ENCODE data around the gene UGT1A8. TPM values are rescaled to one million over a fixed set of nuclear protein-coding genes. Genes with fewer than 3 reads are reported as not detected.
"Not testable (repeated sequence)": the region's sequence is repeated elsewhere in the genome, so short reads cannot be mapped to it uniquely, and the experiment has no call there.

Gene UGT1A8
- total RNA-seq, 1 experiment from 2014 or later, result not detected

DNA sequence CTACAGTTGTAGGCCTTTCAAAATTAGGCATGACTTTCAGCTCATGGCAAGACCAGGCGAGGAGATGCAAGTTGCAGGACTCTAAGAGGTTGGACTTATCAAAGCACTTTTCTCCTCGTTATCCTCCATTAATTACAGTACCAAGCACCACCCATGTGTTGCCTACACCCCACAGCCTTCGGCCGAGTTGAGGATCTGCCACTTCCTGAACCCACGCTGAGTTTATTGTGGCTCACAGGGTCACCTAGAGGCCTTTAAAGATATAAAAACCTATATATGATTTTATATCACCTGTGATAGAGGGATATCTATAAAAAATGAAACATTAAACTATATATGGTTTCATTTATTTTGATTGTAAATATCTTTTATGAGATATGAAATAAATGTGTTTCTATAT is 21.4 kb downstream of the UGT1A8 start:
- DNase-seq (ENCODE audit: extremely low read depth, low read depth), result no peak

DNA sequence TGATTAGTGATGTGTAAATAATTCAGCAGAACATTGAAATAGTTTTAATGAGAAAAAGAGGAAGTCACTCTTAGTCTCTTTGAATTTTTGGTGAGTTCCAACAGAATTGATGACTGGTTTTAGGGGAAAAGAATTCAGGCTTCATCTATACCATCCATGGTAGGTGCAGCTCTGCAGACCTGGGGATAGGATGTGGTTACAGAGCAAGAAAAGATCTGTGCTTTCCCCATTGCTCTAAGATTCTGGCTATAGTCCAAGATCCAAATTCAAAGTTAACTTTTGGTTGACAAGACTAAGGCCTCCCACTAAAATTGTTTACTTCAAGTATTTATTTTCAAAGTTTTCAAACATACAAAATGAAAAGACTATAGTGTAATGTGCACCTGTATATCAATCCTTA is 22.4 kb downstream of the UGT1A8 start:
- DNase-seq (ENCODE audit: extremely low read depth, low read depth), result no peak

DNA sequence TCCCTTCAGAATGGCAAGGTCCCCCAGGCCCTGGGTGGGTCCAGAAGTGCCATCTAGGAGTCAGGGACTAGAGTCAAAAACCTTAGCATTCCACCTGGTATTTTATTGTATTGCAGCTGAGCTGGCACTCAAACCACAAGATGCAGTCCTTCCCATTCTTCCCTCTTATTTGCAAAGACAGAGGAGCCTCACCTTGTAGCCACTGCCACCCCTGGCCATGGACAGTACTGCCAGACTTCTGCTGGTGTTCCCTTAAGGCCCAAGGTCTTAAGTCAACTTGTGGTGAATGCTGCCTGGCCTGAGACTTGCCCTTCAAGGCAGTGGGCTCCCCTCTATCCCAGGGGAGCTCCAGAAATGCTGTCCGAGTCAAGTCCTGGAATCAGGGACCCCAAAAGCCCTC is 25.7 kb downstream of the UGT1A8 start:
- peak; percentile 14 for DNase-seq (ENCODE audit: extremely low read depth, low read depth)

DNA sequence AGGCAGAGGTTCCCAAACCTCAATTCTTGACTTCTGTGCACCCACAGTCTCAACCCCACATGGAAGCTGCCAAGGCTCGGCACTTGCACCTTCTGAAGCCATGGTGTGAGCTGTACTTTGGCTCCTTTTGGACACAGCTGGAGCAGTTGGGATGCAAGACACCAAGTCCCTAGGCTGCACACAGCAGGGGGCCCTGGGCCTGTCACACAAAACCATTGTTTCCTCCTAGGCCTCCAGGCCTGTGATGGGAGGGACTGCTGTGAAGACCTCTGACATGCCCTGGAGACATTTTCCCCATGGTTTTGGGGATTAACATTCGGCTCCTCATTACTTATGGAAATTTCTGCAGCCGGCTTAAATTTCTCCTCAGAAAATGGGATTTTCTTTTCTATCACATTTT is 28.6 kb downstream of the UGT1A8 start:
- not testable (repeated sequence) for DNase-seq (ENCODE audit: extremely low read depth, low read depth)

DNA sequence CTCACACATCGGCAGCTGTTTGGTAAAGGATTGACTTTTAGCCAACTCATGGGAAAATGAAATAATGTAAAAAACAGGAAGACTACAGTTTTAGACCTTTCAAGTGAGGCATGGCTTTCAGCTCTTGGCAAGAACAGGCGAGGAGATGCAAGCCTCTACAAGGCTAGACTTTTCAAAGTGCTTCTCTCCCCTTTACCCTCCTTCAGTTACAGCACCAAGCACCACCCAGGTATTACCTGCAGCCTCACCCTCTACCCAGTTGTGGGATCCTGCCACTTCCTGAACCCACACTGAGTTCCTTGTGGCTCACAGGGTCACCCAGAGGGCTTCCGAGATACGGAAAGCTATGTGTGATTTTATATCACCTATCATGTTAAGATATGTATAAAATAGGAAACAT is 33.5 kb downstream of the UGT1A8 start:
- DNase-seq (ENCODE audit: extremely low read depth, low read depth), result no peak

DNA sequence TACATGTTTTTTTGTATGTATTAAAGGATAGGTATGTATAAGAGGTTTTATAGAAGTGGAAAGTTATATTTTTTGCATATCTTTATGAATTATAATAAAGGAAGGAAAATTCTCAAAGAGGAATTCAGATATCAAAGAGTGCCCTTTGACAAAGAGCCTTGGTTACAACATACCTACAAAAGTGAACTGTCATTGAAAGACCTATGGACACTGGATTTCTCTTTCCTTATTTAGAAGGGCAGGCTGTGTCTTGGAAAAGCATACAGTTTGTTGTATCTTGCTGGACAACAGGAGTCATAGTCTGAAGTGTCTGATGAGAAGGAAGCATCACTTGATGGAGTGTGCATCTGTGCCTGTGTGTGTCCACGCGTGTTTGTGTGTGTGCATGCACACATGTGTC is 34.0 kb downstream of the UGT1A8 start:
- no peak for DNase-seq (ENCODE audit: extremely low read depth, low read depth)

DNA sequence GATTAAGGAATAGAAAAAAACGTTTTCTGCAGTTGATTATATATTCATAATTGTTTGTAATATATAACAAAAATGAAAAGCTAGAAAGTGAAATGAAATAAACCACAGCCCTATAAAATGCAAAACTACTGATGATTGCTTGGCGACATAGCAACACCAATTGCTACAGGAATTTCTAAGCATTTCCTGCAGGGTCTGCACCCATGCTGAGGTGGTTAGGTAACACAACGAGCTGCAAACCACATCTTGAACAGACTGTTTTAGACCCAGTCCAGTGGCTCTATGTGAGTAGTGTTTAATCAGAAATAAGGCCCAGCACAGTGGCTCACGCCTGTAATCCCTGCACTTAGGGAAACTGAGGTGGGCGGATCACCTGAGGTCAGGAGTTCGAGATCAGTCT is 37.1 kb downstream of the UGT1A8 start:
- DNase-seq (ENCODE audit: extremely low read depth, low read depth), result no peak

DNA sequence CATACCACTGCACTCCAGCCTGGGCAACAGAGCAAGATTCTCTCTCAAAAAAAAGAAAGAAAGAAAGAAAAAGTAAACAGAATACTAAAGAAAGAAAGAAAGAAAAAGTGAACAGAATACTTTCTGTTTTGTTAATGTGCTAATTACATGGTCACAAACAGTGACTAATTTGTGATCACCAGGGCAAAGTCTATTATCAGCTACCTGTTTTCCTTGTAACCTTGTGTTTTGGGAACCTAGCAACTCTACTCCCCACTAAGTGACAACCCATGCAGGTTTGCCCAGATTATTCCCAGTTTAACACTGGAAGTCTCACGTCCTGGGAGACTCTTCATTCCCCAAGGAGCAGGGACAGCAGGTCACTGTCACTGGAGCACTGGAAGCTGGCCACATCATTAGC is 37.6 kb downstream of the UGT1A8 start:
- no peak for DNase-seq (ENCODE audit: extremely low read depth, low read depth)

DNA sequence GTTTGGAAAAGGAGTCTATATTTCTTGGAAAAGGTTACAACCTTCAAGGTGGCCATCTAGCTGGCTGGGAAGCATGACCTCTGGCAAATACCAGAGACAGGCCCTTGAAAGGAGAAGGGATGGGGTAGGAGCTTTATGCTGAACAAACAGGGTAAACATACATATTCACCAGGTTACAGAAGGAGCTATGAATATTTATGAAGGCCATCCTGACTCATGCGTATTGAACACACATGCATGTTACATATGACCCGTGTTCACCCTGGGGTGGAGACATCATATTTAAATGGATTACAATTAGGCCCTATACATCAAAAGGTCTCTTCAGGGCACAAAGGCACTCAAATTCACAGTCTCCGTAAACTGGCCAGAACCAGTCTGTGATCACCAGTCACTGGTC is 38.5 kb downstream of the UGT1A8 start:
- not testable (repeated sequence) for DNase-seq (ENCODE audit: extremely low read depth, low read depth)

DNA sequence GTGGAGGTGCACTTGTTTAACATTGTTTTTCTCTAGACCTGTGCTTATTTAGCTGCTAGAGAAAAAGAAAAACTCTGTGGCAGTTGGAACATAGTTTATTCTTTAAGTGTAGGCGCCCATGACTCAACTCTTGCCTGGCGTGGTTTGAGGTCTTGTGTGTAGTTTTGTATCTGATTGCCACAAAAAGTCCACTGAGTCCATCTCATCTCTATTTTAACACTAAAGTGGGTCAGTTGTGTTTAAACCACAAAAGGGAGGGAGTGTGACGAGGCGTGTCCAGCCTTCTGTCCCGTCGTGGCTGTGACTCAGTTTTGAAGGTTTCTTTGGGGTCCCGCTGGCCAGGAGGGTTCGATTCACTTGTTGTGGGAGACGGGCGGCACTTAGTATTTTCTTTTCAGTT is 39.0 kb downstream of the UGT1A8 start:
- no peak for DNase-seq (ENCODE audit: extremely low read depth, low read depth)

DNA sequence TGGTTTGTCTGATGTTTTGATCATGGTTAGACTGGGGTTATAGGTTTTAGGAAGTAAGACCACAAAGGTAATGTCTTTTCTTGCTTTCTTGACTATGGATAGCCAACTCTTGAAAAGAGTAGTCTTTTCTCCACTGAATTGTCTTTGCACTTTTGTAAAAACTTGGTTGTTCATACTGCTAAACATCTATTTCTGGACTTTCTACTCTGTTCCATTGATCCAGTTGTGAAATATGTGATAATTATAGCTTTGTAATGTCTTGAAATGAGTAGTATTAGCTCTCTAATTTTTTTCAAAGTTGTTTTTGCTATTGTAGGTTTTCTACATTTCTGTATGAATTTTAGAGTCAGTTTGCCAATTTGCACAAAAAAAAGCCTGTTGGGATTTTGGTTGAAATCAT is 41.2 kb downstream of the UGT1A8 start:
- no peak for DNase-seq (ENCODE audit: extremely low read depth, low read depth)

DNA sequence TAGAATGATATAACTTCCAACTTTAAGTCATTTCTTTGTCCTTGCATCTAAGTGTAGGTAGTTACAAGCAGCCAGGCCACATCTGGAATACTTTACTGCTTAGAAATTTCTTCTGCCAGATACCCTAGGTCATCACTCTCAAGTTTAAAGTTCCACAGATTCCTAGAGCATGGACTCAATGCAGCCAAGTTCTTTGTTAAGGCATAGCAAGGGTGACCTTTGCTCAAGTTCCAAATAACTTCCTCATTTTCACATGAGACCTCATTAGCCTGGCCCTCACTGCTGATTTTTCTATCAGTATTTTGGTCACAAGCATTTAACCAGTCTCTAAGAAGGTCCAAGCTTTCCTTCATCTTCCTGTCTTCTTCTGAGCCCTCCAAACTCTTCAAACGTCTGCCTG is 46.5 kb downstream of the UGT1A8 start:
- no peak for DNase-seq (ENCODE audit: extremely low read depth, low read depth)

DNA sequence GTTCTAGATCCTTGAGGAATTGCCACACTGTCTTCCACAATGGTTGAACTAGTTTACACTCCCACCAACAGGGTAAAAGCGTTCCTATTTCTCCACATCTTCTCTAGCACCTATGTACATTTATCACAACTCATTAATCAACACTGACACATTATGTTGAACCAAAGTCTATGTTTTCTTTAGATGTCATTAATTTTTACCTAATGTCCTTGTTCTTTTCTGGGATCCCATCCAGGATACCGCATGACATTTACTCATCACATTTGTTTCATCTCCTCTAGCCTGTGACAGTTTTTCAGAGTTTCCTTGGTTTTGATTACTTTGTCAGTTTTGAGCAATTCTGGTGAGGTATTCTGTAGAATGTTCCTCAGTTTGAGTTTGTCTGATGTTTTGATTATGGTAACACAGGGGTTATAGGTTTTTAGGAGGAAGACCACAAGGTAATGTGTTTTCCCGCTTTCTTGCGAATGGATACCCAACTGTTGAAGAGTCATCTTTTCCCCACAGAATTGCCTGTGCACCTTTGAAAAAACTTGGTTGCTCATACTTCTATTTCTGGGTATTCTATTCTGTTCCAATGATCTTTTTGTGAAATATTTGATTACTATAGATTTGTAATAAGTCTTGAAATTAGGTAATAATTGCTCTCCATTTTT is 51.3 kb downstream of the UGT1A8 start:
- DNase-seq (ENCODE audit: extremely low read depth, low read depth), result no peak

DNA sequence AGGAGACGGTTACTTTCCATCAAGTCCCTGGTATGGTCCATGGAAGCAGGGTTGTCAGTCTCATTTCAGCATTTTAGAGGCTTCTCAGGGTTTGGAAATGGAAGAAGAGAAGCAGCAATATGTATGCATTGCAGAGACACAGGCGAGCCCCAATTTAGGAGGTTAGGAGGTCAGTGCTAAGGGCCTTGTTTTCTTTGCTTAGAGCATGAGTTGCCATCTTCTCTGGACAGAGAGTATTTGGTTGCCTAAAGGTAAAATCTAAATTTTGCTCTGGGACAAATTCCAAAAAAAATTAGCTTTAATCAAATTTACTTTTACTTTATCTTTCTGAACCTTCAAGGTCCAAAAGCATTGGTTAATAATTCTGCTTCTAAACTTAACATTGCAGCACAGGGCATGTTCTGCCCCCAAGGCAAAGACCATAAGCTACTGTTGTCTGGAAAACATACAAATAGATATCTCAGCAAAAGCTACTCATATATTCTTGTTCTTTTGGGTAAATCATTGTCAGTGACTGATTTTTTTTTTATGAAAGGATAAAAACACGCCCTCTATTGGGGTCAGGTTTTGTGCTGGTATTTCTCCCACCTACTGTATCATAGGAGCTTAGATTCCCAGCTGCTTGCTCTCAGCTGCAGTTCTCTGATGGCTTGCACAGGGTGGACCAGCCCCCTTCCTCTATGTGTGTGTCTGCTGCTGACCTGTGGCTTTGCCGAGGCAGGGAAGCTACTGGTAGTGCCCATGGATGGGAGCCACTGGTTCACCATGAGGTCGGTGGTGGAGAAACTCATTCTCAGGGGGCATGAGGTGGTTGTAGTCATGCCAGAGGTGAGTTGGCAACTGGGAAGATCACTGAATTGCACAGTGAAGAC is 54.1 kb downstream of the UGT1A8 start, which contains the start of gene UGT1A9:
UGT1A9 (plus strand) TSS at position 609 of the 872 bp plus-strand sequence; CDS start at position 646, 37 bp downstream.
- no peak for DNase-seq (ENCODE audit: extremely low read depth, low read depth)

DNA sequence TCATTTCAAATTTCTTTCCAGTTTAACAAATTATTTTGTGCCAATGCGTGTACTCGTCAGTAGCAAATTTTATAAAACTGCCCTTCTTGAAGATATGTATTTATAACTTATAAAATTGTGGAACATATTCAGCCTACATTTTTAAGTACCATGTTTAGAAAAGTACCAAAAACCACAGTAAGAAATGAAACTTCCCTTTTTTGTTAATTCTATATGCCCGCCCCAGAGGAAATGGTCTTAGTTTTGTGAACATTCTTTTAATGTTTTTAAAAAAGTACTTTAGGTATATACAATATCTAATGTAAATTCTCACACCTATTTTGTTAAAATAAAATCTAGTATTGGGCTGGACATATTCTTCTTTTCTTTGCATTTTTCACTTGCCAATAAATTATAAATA is 55.5 kb downstream of the UGT1A8 start:
- DNase-seq (ENCODE audit: extremely low read depth, low read depth), result no peak

DNA sequence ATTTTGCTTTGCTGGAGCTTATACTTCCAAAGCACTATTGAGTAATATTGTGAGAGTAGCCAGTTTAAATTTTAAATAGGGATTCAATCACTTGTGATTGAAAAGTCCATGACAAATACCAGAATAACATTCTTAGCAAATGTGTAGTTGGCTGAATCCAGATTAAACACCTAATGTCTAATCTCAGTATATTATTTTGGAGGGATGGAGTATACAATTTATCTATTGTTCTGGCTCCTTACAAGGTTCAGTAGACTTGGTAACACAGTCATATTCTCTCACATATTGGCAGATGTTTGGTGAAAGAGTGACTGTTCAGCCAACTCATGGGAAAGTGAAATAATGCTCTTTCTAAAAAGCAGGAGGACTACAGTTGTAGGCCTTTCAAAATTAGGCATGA is 56.5 kb downstream of the UGT1A8 start:
- DNase-seq (ENCODE audit: extremely low read depth, low read depth), result no peak

DNA sequence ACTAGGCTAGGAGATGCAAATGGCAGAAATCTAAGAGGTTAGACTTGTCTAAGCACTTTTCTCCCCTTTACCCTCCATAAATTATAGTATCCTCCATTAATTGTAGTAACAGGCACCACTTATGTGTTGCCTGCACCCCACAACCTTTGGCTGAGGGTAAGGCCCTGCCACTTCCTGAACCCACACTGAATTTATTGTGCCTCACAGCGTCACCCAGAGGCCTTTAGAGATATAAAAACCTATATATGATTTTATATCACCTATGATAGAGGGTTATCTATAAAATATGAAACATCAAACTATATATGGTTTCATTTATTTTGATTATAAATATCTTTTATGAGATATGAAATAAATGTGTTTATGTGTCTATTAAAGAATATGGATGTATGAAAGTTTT is 56.9 kb downstream of the UGT1A8 start:
- no peak for DNase-seq (ENCODE audit: extremely low read depth, low read depth)

DNA sequence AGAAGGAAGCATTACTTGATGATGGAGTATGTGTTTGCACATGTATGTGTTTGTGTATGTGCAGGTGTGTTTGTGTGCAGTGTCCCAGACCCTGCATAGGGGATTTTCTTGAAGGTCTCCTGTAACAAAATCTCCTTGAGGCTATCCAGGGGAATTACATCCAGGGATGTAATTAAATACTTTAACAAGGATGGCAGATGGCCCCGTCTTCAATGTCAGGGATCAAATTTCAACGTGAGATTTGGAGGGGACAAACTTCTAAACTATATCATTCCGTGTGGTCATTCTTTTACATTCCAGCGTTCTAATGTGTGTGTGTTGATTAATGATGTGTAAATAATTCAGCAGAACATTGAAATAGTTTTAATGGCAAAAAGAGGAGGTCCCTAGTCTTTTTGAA is 57.6 kb downstream of the UGT1A8 start:
- DNase-seq (ENCODE audit: extremely low read depth, low read depth), result no peak

DNA sequence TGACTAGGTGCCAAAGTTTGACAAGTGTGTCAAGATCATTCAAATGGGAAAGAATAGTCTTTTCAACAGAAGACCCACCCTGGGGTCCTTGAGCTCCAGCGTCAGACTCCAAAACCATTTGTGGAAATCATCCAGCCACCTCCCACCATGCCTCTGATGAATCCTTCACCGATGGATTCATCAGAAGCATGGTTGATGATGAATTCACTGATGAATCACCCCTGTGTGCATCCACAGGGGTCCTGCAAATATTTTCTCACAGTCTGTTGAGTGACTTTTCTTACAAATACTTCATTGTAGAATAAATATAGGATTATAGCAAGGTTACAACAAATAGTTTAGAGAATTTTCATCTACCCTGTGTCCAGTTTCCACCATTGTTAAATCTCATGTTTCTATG is 58.6 kb downstream of the UGT1A8 start:
- no peak for DNase-seq (ENCODE audit: extremely low read depth, low read depth)

DNA sequence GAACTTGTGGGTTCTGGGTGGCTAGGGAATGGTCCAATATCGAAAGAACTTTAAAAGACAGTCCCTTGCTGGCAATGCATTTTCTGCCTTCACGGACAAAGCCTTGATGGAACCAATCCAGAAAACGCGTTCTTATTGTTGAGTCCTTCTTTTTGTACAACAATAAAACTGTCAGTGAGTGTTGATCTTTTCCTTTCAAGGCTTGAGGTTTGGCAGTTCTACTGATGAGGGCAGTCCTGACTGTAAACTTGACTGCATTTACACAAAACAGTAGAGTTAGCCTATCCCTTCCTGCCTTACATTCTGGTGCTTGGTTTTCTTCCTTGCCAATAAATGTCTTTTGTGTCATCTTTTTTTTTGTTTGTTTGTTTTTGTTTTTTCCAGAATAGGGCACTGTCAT is 61.8 kb downstream of the UGT1A8 start:
- no peak for DNase-seq (ENCODE audit: extremely low read depth, low read depth)

DNA sequence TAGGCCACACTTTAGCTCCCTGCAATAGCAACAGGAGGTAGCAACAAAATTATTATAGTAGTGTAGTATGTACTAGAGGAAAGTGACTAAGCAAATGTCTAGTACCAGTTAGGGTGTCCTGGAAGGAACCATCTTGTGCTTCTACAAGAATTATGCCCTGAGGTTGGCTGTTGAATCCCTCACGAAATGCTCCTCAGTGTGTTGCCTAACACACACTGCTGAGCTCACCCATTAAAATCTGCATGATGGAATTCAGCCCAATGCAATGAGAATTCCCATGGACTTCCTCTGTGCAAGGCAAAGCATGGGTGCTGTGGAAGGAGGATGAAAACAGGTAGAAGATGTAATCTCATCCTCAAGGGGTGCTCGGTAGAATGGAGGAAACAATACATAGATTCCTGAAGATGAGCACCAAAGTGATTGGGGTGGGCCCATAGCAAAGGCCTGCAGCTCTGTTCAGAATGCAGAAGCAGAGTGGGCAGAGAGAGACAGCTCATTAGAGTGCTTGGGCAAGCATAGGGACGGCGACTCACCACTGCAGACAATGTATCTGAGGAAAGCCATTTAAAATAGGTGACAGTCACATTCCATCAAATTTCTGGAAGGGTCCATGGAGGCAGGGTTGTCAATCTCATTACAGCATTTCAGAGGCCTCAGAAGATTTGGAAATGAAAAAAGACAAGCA is 63.1 kb downstream of the UGT1A8 start:
- no peak for DNase-seq (ENCODE audit: extremely low read depth, low read depth)
